IPS-15b (cell line): ENCODE results near the gene LRRC19.

Experiments used
- H3K27me3 ChIP-seq: one replicate; pipeline ENCODE4 v1.6.1; 2013; ENCODE audit warnings: low read length; ENCODE audit not compliant: control insufficient read depth, insufficient read depth
- H3K36me3 ChIP-seq: one replicate; pipeline ENCODE4 v1.6.1; 2013; ENCODE audit warnings: low read length; ENCODE audit not compliant: control insufficient read depth, insufficient read depth
- H3K4me1 ChIP-seq: one replicate; pipeline ENCODE4 v1.6.1; 2013; ENCODE audit warnings: mild to moderate bottlenecking, low read length; ENCODE audit not compliant: control insufficient read depth, insufficient read depth
- H3K4me3 ChIP-seq: one replicate; pipeline ENCODE4 v1.5.1; 2013; ENCODE audit warnings: low read depth, low read length
- H3K9ac ChIP-seq: one replicate; pipeline ENCODE4 v1.6.1; 2013; ENCODE audit warnings: low read depth, mild to moderate bottlenecking, low read length
- H3K9me3 ChIP-seq: one replicate; pipeline ENCODE4 v1.6.1; 2013; ENCODE audit warnings: mild to moderate bottlenecking, low read length; ENCODE audit not compliant: control insufficient read depth, insufficient read depth

Gene LRRC19

GRCh38 chr9:26954050-26954508 lies 51.4 kb downstream of the LRRC19 start:
- Histone ChIP-seq H3K9ac (no peak overlapping the region), H3K4me3 (no peak overlapping the region)

GRCh38 chr9:26951794-26952193 lies 53.7 kb downstream of the LRRC19 start:
- Histone ChIP-seq H3K9ac (no peak overlapping the region), H3K36me3 (no peaks in the 10 kb centered on the region), H3K4me3 (no peak overlapping the region), H3K27me3 (no peaks in the 10 kb centered on the region), H3K9me3 (no peaks in the 10 kb centered on the region), H3K4me1 (peaks cover 9% of the 10 kb centered on the region)

More at GRCh38 chr9:26954050-26954508, 51.4 kb downstream of the LRRC19 start:
- no peaks in the 10 kb centered on the region for H3K36me3 ChIP-seq
- no peaks in the 10 kb centered on the region for H3K9me3 ChIP-seq
- no peaks in the 10 kb centered on the region for H3K27me3 ChIP-seq
- peaks cover 11% of the 10 kb centered on the region for H3K4me1 ChIP-seq

DNA sequence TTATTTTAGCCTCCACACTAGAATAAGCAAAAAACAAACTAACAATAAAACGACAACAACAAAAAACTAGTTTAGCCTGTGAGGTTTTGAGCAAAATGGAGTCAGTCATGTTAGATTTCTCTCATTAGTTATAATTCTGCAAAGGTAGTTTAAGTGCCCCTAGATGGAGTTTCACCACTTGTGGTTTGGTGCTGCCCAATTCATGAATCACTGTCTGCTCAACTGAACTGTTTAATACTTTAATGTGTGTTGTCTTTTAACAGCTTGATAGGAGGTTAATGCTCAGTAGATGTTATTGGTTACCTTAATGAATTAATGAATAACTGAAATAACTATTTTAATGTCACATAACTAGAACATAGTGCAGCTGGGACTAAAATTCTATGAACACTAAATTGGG lies 55.0 kb downstream of the LRRC19 start:
- no peaks in the 10 kb centered on the region for H3K9me3 ChIP-seq

DNA sequence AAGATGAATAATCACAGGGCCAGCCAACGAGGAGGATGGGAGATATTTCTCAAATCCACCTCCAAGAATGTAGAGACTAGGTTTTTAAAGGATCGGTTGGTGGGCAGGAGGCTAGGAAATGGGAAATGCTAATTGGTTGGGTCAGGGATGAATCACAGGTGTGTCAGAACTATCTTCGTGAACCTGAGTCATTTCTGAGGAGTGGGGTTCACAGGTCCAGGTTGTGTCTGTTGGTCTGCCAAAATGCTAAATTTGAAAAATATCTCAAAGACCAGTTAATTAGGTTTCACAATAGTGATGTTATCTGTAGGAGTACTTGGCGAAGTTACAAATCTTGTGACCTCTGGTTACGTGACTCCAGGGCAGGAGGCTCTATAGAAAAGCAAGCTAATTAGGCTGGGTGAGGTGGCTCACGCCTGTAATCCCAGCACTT lies 55.8 kb downstream of the LRRC19 start:
- no peaks in the 10 kb centered on the region for H3K27me3 ChIP-seq
- no peaks in the 10 kb centered on the region for H3K36me3 ChIP-seq
- H3K9me3 ChIP-seq: no peaks in the 10 kb centered on the region
- H3K4me3 ChIP-seq: no peak overlapping the region
- H3K4me1 ChIP-seq: peaks cover 3% of the 10 kb centered on the region
- no peak overlapping the region for H3K9ac ChIP-seq

More for the DNA sequence above, 55.0 kb downstream of the LRRC19 start:
- Histone ChIP-seq H3K36me3 (no peaks in the 10 kb centered on the region), H3K9ac (no peak overlapping the region), H3K27me3 (no peaks in the 10 kb centered on the region), H3K4me1 (peaks cover 5% of the 10 kb centered on the region), H3K4me3 (no peak overlapping the region)

DNA sequence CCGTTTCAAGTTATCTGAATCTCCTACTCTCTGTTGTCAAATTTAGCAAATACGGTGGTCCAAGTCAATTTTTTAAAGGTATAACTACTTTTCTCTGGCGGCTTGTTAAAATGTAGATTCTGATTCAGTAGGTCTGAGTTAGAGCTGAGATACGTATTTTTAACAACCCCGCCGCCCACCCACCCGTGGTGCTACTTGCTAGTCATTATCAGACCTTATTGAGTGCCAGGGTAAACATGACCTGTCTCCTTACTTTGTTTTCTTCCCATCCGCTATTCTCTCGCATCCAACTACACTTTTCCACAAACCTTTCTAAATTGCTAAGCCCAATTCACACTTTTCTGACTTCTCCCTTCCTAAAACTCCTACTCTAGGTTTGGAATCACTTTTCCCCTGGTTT lies 57.7 kb downstream of the LRRC19 start:
- Histone ChIP-seq H3K4me1 (peaks cover 3% of the 10 kb centered on the region), H3K36me3 (no peaks in the 10 kb centered on the region), H3K9ac (peak overlapping the region; percentile 98), H3K9me3 (no peaks in the 10 kb centered on the region), H3K27me3 (no peaks in the 10 kb centered on the region), H3K4me3 (peak overlapping the region; percentile 95)

- no peaks in the 10 kb centered on the region for H3K36me3 ChIP-seq
Measured at GRCh38 chr9:26946753-26947727, 58.4 kb downstream of the LRRC19 start, which contains the start of gene PLAA. Gene PLAA, minus strand, starts transcription at chr9:26947242. Its CDS starts 197 bp downstream, at chr9:26947045.

GRCh38 chr9:26945591-26945990 lies 59.9 kb downstream of the LRRC19 start:
- peak overlapping the region; percentile 98 for H3K9ac ChIP-seq
- no peaks in the 10 kb centered on the region for H3K9me3 ChIP-seq
- peak overlapping the region; percentile 95 for H3K4me3 ChIP-seq
- H3K27me3 ChIP-seq: no peaks in the 10 kb centered on the region
- H3K4me1 ChIP-seq: peaks cover 3% of the 10 kb centered on the region
- H3K36me3 ChIP-seq: no peaks in the 10 kb centered on the region

More at GRCh38 chr9:26946753-26947727, 58.4 kb downstream of the LRRC19 start, which contains the start of gene PLAA:
- H3K9me3 ChIP-seq: no peaks in the 10 kb centered on the region
- H3K9ac ChIP-seq: peak within 1 kb of the TSS; percentile 98
- peaks cover 3% of the 10 kb centered on the region for H3K4me1 ChIP-seq
- peak within 1 kb of the TSS; percentile 95 for H3K4me3 ChIP-seq
- no peaks in the 10 kb centered on the region for H3K27me3 ChIP-seq
